Muscle layer of duodenum (tissue), 2 donors: ENCODE results near the gene PWP1.
"Not testable (repeated sequence)": the region's sequence is repeated elsewhere in the genome, so short reads cannot be mapped to it uniquely, and the experiment has no call there.

ENCODE experiments used
- H3K27ac ChIP-seq: one replicate; pipeline ENCODE4 v1.7.0; 2013; ENCODE audit warnings: mild to moderate bottlenecking, low read length
- H3K27me3 ChIP-seq: one replicate; pipeline ENCODE4 v1.7.0; 2013; ENCODE audit warnings: low read depth, mild to moderate bottlenecking, control low read depth, low read length
- H3K36me3 ChIP-seq, 2 donors: one replicate each; pipeline ENCODE4 v1.7.0; 2013; ENCODE audit warnings: low read length in 2 of 2, control low read depth in 1 of 2, mild to moderate bottlenecking in 1 of 2; ENCODE audit not compliant: insufficient read depth in 2 of 2, control insufficient read depth in 1 of 2
- H3K4me1 ChIP-seq, 2 donors: one replicate each; pipeline ENCODE4 v1.7.0; 2013; ENCODE audit warnings: low read length in 2 of 2, mild to moderate bottlenecking in 2 of 2, control low read depth in 1 of 2, moderate library complexity in 1 of 2; ENCODE audit not compliant: insufficient read depth in 2 of 2, control insufficient read depth in 1 of 2
- H3K4me3 ChIP-seq, 2 donors: one replicate each; pipeline ENCODE4 v1.7.0; 2013; ENCODE audit warnings: low read length in 2 of 2, low read depth in 1 of 2, mild to moderate bottlenecking in 1 of 2
- H3K9me3 ChIP-seq, 2 donors: one replicate each; pipeline ENCODE4 v1.7.0; 2013; ENCODE audit warnings: low read length in 2 of 2, control low read depth in 1 of 2, mild to moderate bottlenecking in 1 of 2; ENCODE audit not compliant: control insufficient read depth in 1 of 2
- donor health status: healthy.

Gene PWP1

DNA sequence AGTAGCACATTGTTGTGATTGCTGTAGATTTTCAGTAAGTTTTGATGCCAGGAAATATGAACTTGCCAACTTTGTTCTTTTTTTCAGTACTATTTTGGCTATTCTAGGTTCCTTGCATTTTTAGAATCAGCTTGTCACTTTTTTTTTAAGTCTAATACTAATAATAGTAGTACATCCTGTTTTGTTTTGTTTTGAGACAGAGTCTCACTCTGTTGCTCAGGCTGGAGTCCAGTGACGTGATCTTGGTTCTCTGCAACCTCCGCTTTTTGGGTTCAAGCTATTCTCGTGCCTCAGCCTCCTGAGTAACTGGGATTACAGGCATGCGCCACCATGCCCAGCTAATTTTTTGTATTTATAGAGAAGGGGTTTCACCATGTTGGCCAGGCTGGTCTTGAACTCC lies 16.5 kb downstream of the PWP1 start:
- Histone ChIP-seq H3K27me3 (no peaks in the 10 kb centered on the region), H3K4me1 (no peaks in the 10 kb centered on the region), H3K9me3 (no peaks in the 10 kb centered on the region), H3K27ac (no peak overlapping the region), H3K4me3 (no peak overlapping the region), H3K36me3 (peaks cover 54 to 83% of the 10 kb centered on the region in 2 donors)

GRCh38 chr12:107704041-107704440 lies 18.4 kb downstream of the PWP1 start:
- Histone ChIP-seq H3K4me3 (no peak overlapping the region), H3K27ac (no peak overlapping the region), H3K4me1 (no peaks in the 10 kb centered on the region), H3K36me3 (peaks cover 59 to 77% of the 10 kb centered on the region in 2 donors), H3K27me3 (no peaks in the 10 kb centered on the region), H3K9me3 (no peaks in the 10 kb centered on the region)

DNA sequence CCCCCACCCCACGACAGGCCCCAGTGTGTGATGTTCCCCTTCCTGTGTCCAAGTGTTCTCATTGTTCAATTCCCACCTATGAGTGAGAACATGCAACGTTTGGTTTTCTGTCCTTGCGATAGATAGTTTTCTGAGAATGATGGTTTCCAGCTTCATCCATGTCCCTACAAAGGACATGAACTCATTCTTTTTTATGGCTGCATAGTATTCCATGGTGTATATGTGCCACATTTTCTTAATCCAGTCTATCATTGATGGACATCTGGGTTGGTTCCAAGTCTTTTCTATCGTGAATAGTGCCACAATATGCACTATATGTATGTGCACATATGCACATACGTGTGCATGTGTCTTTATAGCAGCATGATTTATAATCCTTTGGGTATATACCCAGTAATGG lies 19.9 kb downstream of the PWP1 start:
- not testable (repeated sequence) for H3K4me3 ChIP-seq, H3K4me1 ChIP-seq, H3K27ac ChIP-seq, H3K27me3 ChIP-seq, H3K9me3 ChIP-seq
- H3K36me3 ChIP-seq, result peaks cover 61 to 73% of the 10 kb centered on the region in 2 donors

DNA sequence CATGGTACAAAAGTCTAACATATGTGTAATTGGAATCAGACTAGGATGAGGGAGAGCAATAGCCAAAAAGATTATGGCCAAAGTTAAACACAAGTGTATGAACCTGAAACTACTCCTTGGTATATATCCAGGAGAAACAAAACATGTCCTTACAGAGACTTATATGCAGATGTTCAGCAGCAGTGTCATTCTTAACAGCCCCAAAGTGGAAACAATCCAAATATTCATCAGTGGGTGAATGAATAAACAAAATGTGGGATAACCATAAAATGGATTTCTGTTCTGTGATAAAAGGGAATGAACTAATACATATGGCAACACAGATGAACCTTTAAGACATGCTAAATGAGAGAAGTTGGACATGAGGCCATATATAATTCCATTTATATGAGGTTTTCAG lies 30.2 kb downstream of the PWP1 start:
- Histone ChIP-seq H3K4me1 (no peaks in the 10 kb centered on the region), H3K27ac (no peak overlapping the region), H3K4me3 (no peak overlapping the region), H3K27me3 (no peaks in the 10 kb centered on the region), H3K9me3 (no peaks in the 10 kb centered on the region), H3K36me3 (peaks cover 29 to 49% of the 10 kb centered on the region in 2 donors)

DNA sequence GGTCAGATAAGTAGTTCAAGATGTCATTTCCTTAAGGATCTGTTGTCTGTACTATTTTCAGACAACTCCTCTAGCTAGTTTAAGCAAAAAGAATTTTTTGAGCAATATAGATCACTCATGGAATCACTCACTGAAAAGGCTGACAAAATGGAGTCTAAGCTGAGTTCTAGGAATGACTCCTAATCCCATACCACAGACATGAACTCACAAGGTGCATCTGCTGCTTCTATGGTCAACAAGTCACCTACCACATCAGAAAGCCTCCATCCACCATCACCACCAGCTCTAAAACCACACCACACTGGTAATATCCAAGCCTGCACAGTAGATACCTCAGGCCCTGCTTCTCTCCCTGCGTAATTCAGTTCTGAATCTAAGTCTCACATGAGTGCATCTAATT lies 33.0 kb downstream of the PWP1 start:
- H3K9me3 ChIP-seq, result no peaks in the 10 kb centered on the region
- no peak overlapping the region for H3K4me3 ChIP-seq
- no peak overlapping the region for H3K27ac ChIP-seq
- no peaks in the 10 kb centered on the region for H3K27me3 ChIP-seq
- H3K4me1 ChIP-seq, result no peaks in the 10 kb centered on the region
- H3K36me3 ChIP-seq, result peaks cover 13 to 21% of the 10 kb centered on the region in 2 donors

- not testable (repeated sequence) for H3K27me3 ChIP-seq, H3K36me3 ChIP-seq, H3K9me3 ChIP-seq, H3K4me3 ChIP-seq, H3K27ac ChIP-seq, H3K4me1 ChIP-seq
These were observed 41.7 kb downstream of the PWP1 start for GRCh38 chr12:107727327-107727726.

- H3K4me1 ChIP-seq, H3K27ac ChIP-seq, H3K4me3 ChIP-seq, H3K9me3 ChIP-seq, H3K27me3 ChIP-seq, H3K36me3 ChIP-seq: not testable (repeated sequence)
These were observed 42.1 kb downstream of the PWP1 start for GRCh38 chr12:107727742-107728141.

DNA sequence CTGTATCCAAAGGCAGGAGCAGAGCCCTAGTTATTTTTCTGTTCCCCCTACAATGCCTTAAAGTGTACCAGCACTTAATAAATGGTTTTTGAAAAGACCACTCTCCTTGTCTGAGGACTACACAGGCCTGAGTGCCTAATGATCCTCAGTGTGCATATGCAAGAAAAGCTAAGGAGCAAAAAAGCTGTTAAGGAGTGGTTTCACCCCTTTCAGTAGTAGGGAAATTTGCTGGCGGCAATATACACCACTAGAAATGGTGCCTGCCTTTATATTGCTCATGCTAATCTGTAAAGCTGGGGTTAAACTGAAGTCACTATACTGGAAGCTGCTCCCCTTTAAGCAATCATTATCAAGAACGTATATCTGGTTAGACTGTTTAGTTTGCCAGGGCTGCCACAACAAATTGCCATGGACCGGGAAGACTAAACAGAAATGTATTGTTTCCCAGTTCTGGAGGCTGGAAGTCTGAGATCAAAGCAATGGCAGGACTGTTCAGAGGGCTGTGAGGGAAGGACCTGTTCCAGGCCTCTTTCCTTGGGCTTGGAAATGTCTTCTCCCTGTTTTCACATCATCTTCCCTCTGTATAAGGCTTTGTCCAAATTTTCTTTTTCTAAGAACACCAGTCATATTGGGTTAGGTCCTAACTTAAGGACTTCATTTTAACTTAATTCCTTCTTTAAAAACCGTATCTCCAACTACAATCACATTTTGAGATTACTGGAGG lies 45.2 kb downstream of the PWP1 start:
- no peaks in the 10 kb centered on the region for H3K4me1 ChIP-seq
- no peak overlapping the region for H3K27ac ChIP-seq
- H3K4me3 ChIP-seq, result no peak overlapping the region
- H3K27me3 ChIP-seq, result no peaks in the 10 kb centered on the region
- H3K36me3 ChIP-seq, result peaks cover 28 to 30% of the 10 kb centered on the region in 2 donors
- H3K9me3 ChIP-seq, result no peaks in the 10 kb centered on the region

DNA sequence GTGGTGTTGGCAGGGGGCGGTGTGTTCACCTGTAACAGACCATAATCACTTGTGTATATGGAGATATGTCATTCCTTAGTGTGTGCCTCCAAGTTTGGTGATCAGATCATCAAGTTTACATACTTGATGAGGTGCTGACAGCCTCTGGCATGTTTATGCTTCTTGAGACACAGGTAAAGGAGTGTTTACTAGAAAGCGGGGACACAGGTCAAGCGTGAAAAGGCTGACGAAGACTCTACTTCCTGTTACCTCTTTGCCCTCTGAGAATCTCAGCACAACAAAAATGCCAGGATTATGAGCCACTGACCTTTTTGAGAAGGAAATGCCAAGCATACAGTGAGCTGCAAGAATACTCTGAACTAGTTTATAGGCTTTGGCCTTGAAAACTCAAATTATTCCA lies 45.8 kb downstream of the PWP1 start:
- Histone ChIP-seq H3K27me3 (no peaks in the 10 kb centered on the region), H3K4me3 (no peak overlapping the region), H3K27ac (no peak overlapping the region), H3K9me3 (no peaks in the 10 kb centered on the region), H3K4me1 (no peaks in the 10 kb centered on the region), H3K36me3 (peaks cover 34 to 36% of the 10 kb centered on the region in 2 donors)

DNA sequence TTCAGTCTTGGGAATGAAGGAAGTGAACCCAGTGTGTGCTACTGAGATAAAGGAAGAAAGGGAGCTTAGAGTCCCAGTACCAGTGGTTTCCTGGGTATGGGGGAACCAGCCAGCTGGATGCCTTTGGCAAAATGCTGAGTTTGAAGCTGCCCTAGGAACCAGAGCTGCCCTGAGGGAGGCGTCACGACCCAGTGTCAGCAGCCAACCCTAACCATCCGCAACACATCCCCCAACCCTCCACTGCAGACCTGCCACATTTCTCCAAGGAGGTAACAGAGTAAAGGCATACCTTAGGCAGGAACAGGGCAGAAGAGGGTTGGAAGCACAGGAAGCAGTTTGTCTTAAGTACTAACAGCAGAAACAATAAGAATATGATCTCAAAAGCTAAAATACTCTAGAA lies 46.8 kb downstream of the PWP1 start:
- Histone ChIP-seq H3K36me3 (peaks cover 44 to 46% of the 10 kb centered on the region in 2 donors), H3K27ac (no peak overlapping the region), H3K27me3 (no peaks in the 10 kb centered on the region), H3K4me3 (no peak overlapping the region), H3K4me1 (no peaks in the 10 kb centered on the region), H3K9me3 (no peaks in the 10 kb centered on the region)

- no peak overlapping the region for H3K27ac ChIP-seq
- no peaks in the 10 kb centered on the region for H3K27me3 ChIP-seq
- H3K36me3 ChIP-seq, result peaks cover 61 to 64% of the 10 kb centered on the region in 2 donors
- no peaks in the 10 kb centered on the region for H3K9me3 ChIP-seq
- no peak overlapping the region for H3K4me3 ChIP-seq
- no peaks in the 10 kb centered on the region for H3K4me1 ChIP-seq
These were observed 48.5 kb downstream of the PWP1 start for GRCh38 chr12:107734139-107734538.

DNA sequence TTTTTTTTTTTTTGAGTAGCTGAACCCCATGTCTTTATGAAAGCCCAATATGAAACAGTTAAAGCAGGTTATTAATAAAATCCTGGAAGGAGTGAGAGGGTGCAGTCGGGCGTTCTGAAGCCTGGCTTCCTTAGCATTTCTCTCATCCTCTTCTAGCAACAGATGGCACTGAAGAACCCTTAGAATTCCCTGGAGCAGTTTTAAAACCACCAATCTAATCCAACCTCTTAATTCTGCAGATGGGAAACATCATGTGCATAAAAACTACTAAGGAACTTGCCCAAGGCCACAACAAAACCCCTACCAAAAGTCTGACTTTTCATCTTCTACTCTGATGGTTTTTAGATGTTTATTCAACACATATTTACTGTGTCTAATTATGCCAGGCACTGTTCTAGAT lies 50.2 kb downstream of the PWP1 start:
- Histone ChIP-seq H3K4me3 (no peak overlapping the region), H3K4me1 (no peaks in the 10 kb centered on the region), H3K27ac (no peak overlapping the region), H3K9me3 (no peaks in the 10 kb centered on the region), H3K27me3 (no peaks in the 10 kb centered on the region), H3K36me3 (peaks cover 70 to 78% of the 10 kb centered on the region in 2 donors)
